COR-L47 (cell line): ENCODE data around the gene MRTFA.
A peak's percentile ranks its signal among the peaks of the same experiment; 100 is the strongest.
"Not testable (repeated sequence)": the region's sequence is repeated elsewhere in the genome, so short reads cannot be mapped to it uniquely, and the experiment has no call there.

Experiments used
- DNase-seq: peaks from one replicate; lab custom pipeline; 2025; lab: John Stamatoyannopoulos, UW

The MRTFA gene

DNA sequence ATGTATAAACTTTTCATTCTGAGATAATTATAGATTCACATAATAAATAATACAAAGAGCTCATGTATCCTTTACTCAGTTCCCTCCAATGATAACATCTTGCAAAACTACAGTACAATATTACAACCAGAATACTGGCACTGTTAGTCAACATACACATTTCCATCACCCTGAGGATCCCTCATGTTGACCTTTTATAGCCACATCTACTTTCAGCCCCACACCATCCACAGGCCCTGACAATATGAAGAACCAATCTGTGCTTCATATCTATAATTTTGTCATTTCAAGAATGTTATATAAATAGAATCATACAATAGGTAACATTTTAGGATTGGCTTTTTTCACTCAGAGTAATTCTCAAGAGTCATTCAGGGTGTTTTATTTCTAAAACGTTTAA is 115.5 kb downstream of the MRTFA start:
- DNase-seq = no peak

DNA sequence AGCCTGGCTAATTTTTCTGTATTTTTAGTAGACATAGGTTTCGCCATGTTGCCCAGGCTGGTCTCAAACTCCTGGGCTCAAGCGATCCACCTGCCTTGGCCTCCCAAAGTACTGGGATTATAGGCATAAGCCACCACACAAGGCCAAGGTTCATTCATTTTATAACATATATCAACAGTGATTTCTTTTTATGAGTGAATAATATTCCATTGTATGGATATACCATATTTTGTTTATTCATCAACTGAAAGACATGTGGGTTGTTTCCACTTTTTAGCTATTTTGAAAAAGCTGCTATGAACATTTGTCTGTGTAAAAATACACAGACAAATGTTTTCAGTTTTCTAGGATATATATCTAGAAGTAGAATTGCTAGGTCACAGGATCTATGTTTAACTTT is 116.0 kb downstream of the MRTFA start:
- no peak for DNase-seq

DNA sequence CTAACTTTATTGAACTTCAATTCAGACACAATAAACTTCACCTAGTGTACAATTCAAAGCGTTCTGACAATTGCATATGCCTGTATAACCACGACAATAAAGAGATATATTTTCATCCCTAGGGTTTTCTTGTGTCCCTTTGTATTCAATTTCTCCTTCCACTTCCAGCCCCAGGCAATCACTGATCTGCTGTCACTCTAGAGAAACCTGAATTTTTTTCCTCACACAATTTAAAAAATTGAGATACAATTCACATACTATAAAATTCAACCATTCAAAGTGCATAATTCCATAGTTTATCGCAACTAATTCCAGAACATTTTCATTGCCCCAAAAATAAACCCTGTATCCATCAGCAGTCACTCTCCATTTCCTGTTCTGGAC is 116.6 kb downstream of the MRTFA start:
- DNase-seq = no peak

DNA sequence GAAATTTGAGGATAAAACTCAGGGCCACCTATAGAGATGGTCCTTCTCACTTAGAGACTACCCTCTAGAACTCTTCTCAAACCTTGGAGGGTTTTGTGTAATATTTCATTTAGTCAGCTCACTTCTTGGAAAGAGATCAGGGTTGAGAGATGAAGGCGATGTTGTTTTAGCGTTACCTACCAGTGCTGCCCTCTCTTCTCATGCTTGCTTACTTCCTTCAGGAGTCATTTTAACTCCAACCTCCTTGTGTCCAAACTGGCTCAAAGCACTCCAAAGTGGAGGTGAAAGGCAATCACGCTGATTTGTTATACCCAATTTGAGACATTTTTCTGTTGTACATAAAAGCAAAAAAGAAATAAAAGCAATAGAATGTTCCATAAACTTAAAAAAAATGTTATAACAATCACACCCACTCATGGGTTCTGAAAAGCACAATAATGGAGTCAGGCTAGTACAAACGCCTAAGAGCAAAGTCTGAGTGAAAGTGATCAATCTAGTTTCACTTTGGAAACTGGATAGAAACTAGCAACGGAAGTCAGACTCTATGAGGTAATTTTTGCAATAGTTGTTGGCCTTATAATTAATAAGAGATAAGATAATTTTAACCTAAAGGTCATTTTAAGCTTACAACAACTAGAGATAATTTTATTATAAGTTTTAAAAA is 117.1 kb downstream of the MRTFA start:
- no peak for DNase-seq

DNA sequence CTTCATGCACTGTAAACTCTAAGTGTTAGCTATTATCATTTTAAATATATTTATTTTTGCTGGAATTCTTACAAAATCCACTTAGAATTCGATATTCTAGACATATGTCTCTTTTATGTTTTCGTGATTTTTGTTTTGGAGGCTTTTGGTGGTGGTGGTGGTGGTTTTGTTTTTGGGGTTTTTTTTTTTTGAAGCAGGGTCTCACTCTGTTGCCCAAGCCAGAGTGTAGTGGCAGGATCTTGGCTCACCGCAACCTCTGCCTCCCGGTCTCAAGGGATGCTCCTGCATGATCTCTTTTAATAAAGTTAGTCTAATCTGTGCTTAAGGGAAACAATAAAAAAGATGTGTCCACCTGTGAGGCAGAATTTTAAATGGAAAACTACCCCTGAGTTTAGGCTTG is 117.7 kb downstream of the MRTFA start:
- no peak for DNase-seq

DNA sequence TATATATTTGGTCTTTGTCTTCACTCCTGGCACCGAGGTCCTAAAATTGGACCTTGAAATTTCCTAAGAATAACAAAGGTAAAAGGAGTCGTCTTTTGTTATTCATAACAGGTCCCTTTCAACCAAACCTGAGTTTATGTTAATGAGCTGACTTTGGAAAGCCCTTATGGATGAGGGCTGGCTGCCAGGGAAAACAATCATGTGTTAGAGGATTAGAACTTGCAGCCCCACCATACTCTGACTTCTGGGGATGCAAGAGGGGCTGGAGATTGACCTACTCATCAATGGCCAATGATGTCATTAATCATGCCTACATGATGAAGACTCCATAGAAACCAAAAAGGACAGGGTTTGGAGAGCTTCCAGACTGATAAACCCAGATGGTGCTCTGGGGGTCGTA is 118.9 kb downstream of the MRTFA start:
- no peak for DNase-seq

DNA sequence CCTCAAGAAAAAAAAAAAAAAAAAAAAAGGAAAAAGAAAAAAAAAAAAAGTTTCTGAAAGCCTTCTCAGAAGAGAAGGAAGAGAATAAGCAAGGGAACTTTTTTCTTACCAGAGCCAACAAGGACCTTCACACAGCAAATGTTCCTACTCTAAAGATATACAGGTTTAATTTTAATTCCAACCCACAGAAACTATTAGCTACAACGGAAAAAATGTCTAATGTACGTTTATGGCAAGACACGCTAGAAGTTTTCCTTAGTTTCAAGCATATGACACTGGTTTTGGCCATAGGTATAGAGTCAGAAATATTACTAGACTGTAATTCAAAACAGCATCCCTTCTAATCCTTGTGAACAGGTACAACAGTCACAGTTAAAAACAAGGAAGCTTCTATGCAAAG is 120.1 kb downstream of the MRTFA start:
- no peak for DNase-seq

DNA sequence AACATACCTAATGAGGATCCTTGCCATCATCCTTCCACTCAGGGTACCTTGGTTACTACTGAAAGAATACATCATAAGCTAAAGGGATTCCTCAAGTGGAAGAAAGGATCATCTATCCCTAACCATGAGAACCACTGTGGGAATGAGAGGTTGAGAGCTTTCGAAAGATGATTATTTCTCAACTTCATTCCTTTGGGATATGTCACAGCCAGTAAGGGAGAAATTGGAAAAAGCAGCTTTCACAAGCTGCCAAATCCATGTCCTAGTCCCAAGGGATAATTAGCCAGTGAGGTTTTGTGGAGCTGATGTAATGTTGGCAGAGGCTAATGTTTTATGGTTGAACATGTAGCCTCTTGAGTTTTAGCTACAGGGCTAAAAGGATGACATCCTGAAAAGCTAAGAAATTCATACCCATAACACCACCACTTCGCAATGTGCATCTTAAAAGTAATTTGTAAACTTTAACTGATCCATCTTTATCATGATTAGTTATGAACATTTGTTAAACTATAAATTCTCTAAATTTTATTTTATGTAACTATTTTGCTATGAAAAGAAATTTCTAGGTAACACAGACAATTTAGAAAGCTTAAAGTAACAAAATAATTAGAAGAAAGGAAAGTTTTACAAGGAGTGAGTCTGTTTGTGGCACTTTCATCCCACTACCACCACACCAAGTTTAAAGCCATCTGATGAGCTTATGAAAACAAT is 123.9 kb downstream of the MRTFA start:
- no peak for DNase-seq

DNA sequence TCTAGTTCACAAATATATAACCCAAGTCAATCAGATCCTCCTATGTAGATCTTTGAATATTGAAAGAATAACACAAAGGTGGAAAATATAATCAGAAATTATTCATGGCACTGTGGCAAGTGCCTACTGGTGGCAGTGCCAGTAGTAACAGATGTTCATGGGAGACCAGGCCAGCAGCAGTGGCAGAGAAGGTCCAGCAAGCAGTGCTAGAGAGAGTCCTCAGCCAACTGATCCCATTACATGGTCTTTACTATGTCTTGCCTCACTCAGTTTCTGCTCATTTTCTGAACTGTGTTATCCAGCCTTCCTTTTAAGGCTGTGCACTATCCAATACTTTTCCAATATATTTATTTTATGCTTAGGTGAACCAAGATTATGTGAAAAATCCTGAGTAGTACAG is 124.9 kb downstream of the MRTFA start:
- DNase-seq = no peak

DNA sequence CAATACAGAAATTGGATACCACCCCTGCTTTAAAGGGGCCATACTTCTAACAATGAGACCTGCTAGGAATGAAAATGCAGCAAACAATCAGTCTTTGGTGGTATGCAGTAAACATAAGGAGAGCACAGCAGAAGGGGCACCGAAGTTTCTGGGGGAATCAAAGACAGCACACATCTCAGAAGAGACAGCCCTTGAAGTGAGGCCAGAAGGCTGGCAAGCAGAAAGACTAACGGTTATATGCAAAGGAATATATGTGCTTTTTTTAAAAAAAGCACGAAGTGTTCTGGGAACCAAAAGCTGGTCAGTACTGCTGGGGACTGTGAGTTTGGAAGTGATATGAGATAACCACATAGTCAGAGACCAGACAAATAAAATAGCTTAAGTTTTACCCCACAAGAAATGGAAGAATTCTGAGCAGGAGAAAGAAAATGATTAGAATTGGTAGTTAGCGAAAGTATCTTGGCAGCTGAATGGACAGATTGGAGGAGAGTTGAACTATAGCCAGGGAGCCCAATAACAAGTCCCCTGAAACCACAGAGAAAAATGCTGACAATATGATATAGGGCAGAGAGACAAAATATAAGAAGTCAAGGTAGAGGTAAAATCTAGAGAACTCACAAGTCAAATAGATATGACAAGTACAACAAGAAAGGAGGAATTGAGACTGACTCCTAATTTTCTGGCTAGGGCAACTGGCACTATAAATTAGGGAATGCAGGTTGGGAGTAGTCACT is 125.7 kb downstream of the MRTFA start:
- DNase-seq = no peak

DNA sequence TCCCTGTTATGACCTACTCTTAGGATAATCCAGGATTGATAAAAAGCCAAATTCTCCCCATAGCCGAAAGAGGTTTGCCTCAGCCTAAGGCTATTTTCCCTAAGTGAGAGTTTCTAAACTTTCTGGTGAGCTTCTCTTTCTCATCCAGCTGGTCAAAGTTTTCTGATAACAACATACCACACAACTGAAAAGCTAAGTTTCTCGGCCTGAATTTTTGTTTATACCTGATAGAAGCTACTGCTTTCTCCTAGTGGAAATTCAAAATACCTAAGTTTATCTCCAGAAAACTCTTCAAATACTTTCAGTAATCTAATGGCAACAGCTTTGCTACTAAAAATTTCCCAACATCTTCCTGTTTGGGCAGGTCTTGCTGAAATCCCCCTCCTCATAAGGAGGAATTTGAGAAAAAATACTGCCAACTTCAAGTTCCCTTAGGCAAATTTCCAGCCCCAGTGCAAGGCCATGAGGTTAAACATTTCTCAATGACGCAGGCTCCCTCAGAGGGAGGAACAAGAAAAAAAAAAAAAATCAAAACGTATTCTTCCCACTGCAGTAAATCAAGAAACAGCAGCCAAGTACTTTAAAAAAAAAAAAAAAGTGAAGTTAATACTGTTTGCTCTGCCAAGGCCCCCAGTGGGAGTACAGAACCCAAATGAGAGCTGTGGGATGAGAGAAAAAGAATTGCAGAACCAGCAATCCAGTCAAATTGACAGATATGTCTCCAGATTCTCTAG is 127.0 kb downstream of the MRTFA start:
- no peak for DNase-seq

DNA sequence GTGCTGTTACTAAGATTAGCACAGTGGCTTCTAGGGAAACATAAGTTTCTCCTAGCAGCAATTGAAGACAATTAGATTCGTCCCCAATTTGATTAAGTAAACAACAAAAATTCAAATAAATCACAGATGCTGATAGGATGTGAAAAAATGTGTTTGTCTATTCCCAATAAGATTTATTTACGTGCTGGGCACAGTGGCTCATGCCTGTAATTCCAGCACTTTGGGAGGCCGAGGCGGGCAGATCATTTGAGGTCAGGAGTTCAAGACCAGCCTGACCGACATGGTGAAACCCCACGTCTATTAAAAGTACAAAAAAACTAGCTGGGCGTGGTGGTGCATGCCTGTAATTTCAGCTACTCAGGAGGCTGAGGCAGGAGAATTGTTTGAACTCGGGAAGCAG is 128.5 kb downstream of the MRTFA start:
- DNase-seq = not testable (repeated sequence)

DNA sequence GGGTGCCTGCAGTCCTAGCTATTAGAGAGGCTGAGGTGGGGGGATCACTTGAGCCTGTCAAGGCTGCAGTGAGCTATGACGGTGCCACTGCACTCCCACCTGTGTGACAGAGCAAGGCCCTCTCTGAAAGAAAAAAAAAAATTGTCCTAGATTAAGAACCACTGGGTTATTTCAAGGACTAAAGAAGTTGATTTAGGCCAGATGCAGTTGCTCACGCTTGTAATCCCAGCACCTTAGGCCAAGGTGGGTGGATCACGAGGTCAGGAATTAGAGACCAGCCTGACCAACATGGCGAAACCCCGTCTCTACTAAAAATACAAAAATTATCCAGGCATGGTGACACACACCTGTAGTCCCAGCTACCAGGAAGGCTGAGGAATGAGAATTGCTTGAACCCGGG is 129.0 kb downstream of the MRTFA start:
- DNase-seq = no peak

DNA sequence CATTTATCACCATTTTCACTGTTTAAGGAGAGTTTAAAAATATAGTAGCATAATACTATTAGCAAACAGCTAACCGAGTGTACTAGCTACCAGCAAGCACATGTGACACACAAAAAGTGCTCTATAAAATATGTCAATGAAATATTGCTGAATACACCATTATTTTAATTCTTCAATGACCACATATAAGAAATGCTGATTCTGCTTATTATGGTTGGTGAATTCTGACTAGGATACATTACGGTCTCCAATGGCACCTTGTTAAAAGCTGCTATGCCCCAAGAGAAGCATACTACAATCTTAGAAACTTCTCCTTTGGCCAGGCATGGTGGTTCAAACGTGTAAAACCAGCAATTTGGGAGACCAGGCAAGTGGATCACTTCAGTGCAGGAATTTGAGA is 129.8 kb downstream of the MRTFA start:
- no peak for DNase-seq

DNA sequence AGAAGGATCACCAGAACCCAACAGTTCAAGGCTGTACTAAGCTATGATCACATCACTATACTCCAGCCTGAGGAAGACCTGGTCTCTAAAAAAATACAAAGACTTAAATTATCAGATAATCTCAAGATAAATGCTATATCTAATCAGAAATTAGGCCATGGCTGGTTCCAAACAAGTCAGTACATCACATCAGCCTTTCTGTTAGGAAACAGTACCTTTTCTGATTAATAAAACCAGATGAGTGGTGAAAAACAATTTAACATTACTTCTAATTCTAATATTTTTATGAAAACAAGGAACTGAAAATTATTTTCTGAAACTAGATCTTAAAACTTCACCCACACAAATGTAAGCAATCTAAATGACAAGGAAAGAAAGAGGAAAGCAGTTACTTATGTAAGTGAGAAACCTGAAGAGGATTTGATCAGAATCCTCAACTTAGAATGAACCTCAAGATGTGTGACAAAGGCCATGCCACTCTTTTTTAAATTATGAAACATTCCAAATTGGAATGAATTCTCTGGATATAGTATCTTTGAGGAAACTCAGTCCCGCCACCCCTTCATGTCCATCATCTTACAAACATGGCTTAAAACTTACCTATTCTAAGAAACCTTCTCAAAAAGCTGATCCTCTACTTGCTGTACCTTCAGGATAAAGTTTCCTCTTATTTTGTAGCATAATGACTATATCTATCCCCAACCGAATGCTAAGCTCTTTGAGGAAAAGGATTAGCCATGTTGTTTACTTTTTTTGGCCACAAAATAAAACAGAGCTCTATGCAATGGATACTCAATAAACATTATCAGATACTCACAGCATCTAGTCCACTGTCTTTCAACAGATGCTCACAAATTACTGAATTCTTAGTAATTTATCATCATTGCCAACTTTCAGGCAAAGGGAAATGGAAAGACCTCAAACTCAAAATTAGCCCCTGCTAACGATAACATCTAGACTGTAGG is 132.0 kb downstream of the MRTFA start:
- DNase-seq = no peak

DNA sequence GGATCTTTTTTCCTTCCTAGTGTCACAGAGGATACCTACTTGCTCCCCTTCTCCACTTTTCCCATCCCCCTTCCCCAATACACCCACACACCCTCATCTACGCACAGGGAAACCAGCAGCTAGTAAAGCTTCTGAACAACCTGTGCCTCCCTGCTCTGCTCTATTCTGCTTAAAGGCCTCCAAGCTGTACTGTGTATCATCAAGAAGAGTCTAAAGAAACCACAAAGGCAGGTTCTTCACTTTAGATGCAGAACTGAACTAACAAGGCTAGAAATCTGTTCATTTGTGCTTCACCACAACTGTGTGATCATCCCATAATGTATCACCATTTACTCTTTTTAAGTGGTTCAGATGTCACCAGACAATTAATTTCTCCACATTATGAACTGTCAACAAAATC is 133.6 kb downstream of the MRTFA start:
- no peak for DNase-seq

DNA sequence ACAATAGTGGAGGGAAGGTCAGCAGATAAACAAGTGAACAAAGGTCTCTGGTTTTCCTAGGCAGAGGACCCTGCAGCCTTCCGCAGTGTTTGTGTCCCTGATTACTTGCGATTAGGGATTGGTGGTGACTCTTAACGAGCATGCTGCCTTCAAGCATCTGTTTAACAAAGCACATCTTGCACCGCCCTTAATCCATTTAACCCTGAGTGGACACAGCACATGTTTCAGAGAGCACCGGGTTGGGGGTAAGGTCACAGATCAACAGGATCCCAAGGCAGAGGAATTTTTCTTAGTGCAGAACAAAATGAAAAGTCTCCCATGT is 136.1 kb downstream of the MRTFA start:
- DNase-seq = not testable (repeated sequence)

DNA sequence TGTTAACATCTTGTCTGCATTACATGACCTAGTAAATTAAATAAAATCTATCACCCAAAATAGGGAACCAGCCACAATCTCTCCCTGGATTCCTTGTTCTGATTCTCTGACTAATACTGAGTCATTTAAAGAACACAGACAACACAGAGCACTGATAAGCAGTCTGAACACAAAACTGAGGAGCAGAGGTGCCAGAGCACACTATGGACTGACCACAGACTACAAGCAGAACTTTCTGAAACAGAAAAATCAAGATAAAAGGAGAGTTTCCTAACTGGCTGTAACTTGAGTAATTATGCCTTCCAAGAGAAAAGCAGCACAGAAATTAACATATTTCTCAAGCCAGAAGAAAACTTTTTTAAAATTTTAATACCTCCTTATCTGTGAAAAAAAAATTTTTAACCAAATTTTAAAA is 137.3 kb downstream of the MRTFA start:
- no peak for DNase-seq

DNA sequence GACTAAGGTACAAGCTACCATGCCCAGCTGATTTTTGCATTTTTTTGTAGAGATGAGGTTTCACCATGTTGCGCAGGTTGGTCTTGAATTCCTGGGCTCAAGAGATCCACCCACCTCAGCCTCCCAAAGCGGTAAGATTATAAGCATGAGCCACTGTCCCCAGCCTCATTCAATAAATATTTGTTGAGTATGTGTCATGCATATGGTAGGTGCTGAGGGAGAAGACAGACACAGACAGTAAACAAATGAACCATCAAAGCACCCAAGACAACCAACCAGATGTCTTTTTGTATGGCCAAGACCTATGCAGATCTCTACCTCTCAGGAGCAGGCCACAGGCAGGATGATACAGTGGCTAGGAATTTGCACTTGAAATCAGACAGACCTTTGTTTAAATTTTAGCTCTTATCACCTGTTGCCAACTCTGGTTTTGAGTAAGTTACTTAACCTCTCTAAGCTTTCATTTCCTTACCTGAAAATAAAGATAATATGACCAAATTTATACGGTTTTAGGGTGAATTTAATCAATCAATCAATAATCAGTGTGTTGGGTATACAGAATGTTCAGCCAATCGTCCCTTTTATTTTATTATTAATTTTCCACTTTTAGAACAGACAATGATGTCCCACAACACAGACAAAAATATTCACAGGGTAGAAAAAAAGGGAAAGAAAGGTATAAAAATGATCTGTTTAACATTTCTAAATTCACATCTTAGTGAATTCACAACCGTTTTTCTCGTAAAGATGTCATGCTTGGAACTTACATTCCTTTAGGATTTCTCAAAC is 137.9 kb downstream of the MRTFA start:
- peak; percentile 5 for DNase-seq

DNA sequence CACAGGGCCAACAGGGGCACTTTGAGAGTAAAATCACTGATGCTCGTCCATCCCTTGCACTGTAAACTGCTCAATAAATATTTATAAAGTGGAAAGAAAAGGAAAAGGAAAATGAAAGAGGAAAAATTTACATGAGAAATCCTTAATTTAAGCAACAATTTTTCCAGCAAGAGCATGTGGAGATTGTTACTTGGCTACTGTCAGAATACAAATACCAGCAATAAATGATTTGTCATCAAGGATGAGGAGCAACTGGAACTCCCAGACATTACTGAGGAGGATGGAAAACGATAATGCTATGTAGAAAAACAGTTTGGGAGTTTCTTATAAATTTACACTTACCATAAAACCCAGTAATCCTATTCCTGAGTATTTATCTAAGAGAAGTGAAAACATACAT is 143.1 kb downstream of the MRTFA start:
- no peak for DNase-seq
